SU-DHL-6 (cell line): ENCODE data around the gene WDR82.

Experiments
- H2AFZ ChIP-seq: fragments of 200-600 bp; sonication (generic); 2 replicates; pipeline ENCODE4 v1.6.1; 2014; ENCODE audit warnings: low read depth, mild to moderate bottlenecking, moderate library complexity, mixed read lengths, antibody characterized with exemption, low read length; ENCODE audit not compliant: severe bottlenecking
- H3F3A ChIP-seq: fragments of 200-600 bp; shearing (Covaris generic); 2 replicates; pipeline ENCODE4 v1.6.0; 2016; ENCODE audit warnings: antibody characterized with exemption, mild to moderate bottlenecking; ENCODE audit not compliant: insufficient read depth
- H3K27ac ChIP-seq: fragments of 200-600 bp; sonication (generic); 2 replicates; pipeline ENCODE4 v1.5.1; 2016; ENCODE audit warnings: low read depth, mild to moderate bottlenecking, low read length, moderate library complexity, mixed read lengths
- H3K27me3 ChIP-seq: fragments of 200-600 bp; sonication (generic), shearing (Covaris generic); 2 replicates; pipeline ENCODE4 v1.6.0; 2014; ENCODE audit warnings: mild to moderate bottlenecking, low read length
- H3K36me3 ChIP-seq: fragments of 200-600 bp; sonication (generic); 2 replicates; pipeline ENCODE4 v1.6.1; 2014; ENCODE audit warnings: mild to moderate bottlenecking, low read length, mixed read lengths
- H3K4me2 ChIP-seq: fragments of 300-600, 200-600 bp; shearing (Covaris generic), sonication (generic); 2 replicates; pipeline ENCODE4 v1.6.0; 2014; ENCODE audit warnings: low read length, low read depth, mild to moderate bottlenecking; ENCODE audit not compliant: poor library complexity, severe bottlenecking
- H3K4me3 ChIP-seq: fragments of 200-600 bp; sonication (generic); 2 replicates; pipeline ENCODE4 v1.5.1; 2014; ENCODE audit warnings: antibody characterized with exemption, low read length, mild to moderate bottlenecking, mixed read lengths; ENCODE audit not compliant: insufficient read depth, poor library complexity, severe bottlenecking
- H3K79me2 ChIP-seq: fragments of 200-600 bp; sonication (generic); 2 replicates; pipeline ENCODE4 v1.6.1; 2014; ENCODE audit warnings: mild to moderate bottlenecking, low read length, moderate library complexity; ENCODE audit not compliant: insufficient read depth
- H3K9ac ChIP-seq: fragments of 200-600 bp; sonication (generic); 2 replicates; pipeline ENCODE4 v1.7.0; 2014; ENCODE audit warnings: mild to moderate bottlenecking, low read length
- H3K9me2 ChIP-seq: fragments of 200-600 bp; sonication (generic); replicated peaks from 2 replicates; pipeline ENCODE4 v1.6.1; 2014; ENCODE audit warnings: low read length; ENCODE audit not compliant: insufficient read depth
- H3K9me3 ChIP-seq: fragments of 200-600 bp; sonication (generic); 2 replicates; pipeline ENCODE4 v1.6.1; 2014; ENCODE audit warnings: low read length, mixed read lengths; ENCODE audit not compliant: insufficient read depth
- H4K20me1 ChIP-seq: fragments of 200-600 bp; sonication (generic); 2 replicates; pipeline ENCODE4 v1.6.1; 2014; ENCODE audit warnings: low read depth, mild to moderate bottlenecking, antibody characterized with exemption, low read length, moderate library complexity, mixed read lengths
- CTCF ChIP-seq: fragments of 200-600 bp; sonication (generic); IDR thresholded peaks from one replicate; pipeline ENCODE4 v1.5.1; 2017; ENCODE audit warnings: antibody characterized with exemption, mild to moderate bottlenecking, low read length, moderate library complexity; ENCODE audit not compliant: insufficient read depth, poor library complexity, severe bottlenecking
- EZH2phosphoT487 ChIP-seq: fragments of 200-600 bp; sonication (generic), shearing (Covaris generic); conservative IDR thresholded peaks from 2 replicates; pipeline ENCODE4 v1.6.1; 2018; ENCODE audit warnings: mild to moderate bottlenecking, antibody characterized with exemption, low read length, moderate library complexity, mixed read lengths

WDR82 gene

DNA sequence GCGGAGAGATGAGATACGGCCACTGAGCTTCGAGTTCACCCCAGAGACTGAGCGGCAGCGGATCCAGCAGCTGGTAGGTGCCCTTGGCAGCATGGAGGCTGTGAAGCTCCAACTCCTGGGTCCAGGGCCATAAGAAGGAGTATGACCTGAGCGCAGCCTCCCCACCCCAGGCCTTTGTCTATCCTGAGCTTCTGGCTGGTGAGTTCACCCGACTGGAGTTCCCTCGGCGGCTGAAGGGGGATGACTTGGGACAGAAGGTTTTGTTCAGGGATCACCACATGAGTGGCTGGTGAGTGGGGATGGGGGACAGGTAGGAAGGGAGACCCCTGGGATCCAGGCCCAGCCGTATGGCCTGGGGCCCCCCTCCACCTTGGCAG lies 30.3 kb downstream of the WDR82 start:
- Histone ChIP-seq H3K9ac (no peak overlapping the region), H3F3A (no peaks in the 10 kb centered on the region), H3K4me3 (no peak overlapping the region), H3K4me2 (no peak overlapping the region), H2AFZ (no peak overlapping the region), H3K9me3 (no peaks in the 10 kb centered on the region), H3K27ac (no peak overlapping the region), H3K79me2 (no peaks in the 10 kb centered on the region), H3K9me2 (no peaks in the 10 kb centered on the region), H3K27me3 (no peaks in the 10 kb centered on the region), H4K20me1 (no peaks in the 10 kb centered on the region), H3K36me3 (0 out of 2 replicates have a peak, but pooled peaks cover 3% of the 10 kb centered on the region)
- TF ChIP-seq EZH2phosphoT487 (no peak), CTCF (no peak)

DNA sequence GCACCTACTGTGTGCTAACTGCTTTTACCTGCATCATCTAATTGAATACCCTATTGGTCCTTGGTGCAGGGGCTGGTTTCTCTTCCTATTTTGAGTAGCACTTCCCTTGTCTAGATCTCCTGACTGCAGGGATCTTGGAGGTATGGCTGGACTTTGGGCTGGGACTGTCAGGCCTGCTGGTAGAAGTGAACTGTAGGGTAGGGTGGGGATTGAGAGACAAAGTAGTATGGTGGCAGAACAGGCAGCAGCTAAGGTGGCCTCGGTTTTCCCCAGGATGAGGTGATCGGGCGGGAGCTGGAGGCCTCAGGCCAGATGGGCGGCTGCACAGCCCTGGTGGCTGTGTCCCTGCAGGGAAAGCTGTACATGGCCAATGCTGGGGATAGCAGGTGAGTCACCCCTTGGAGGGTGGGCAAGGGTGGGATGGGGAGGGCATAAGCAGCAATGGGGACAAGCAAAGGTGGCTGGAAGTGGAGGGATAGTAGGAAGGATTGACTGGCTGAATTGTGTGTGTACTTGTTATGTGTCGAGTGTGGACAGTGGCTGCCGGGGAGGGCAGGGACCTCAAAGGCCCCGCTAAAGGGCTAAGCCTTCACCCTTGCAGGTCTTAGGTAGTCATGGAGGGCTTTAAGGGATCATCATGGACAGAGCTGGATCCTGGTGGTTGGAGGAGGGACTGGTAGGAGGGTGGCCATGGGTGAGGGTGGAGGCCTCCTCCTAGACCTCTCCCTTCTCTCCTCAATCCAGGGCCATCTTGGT lies 30.9 kb downstream of the WDR82 start:
- Histone ChIP-seq H3K9ac (no peak overlapping the region), H3K79me2 (no peaks in the 10 kb centered on the region), H4K20me1 (no peaks in the 10 kb centered on the region), H3K27ac (no peak overlapping the region), H3K4me3 (no peak overlapping the region), H3K27me3 (no peaks in the 10 kb centered on the region), H3F3A (no peaks in the 10 kb centered on the region), H3K9me2 (no peaks in the 10 kb centered on the region), H2AFZ (no peak overlapping the region), H3K4me2 (no peak overlapping the region), H3K36me3 (0 out of 2 replicates have a peak, but pooled peaks cover 3% of the 10 kb centered on the region), H3K9me3 (no peaks in the 10 kb centered on the region)
- no peak for TF ChIP-seq CTCF
- TF ChIP-seq EZH2phosphoT487: no peak

DNA sequence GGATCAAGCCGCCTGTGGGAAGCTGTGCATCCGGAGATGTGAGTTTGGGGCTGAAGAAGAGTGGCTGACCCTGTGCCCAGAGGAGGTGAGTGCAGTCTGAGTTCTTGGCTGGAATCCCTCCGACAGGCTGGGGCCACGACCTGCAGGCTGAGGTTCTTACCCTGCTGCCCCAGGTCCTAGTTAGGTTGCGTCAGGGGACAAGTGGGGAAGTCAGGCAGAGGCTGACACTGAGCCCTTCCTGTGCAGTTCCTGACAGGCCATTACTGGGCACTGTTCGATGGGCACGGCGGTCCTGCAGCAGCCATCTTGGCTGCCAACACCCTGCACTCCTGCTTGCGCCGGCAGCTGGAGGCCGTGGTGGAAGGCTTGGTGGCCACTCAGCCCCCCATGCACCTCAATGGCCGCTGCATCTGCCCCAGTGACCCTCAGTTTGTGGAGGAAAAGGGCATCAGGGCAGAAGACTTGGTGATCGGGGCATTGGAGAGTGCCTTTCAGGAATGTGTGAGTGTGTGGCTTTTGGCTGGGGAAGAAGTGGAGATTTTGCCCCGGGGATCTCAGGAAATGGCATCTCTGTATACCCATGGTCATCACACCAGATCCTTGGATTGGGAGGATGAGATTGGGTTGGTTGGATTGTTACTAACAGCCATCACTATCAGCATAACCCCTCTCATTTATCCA lies 31.6 kb downstream of the WDR82 start:
- Histone ChIP-seq H4K20me1 (no peaks in the 10 kb centered on the region), H3K79me2 (no peaks in the 10 kb centered on the region), H2AFZ (no peak overlapping the region), H3K9me2 (no peaks in the 10 kb centered on the region), H3K27ac (no peak overlapping the region), H3K9me3 (no peaks in the 10 kb centered on the region), H3K9ac (no peak overlapping the region), H3K27me3 (no peaks in the 10 kb centered on the region), H3K36me3 (0 out of 2 replicates have a peak, but pooled peaks cover 2% of the 10 kb centered on the region), H3K4me2 (no peak overlapping the region), H3F3A (no peaks in the 10 kb centered on the region), H3K4me3 (no peak overlapping the region)
- TF ChIP-seq CTCF (no peak), EZH2phosphoT487 (no peak)
